Ovary (tissue), 3 donors: ENCODE measurements around the gene ZNRD2.

Source experiments
- CTCF ChIP-seq, 3 donors: fragments of 450-650 bp in 2 of 3; fragments of 200-600 bp in 1 of 3; IDR thresholded peaks; one replicate each; pipeline versions ENCODE4 v1.5.1 to v1.8.0; 2016 to 2022; ENCODE audit warnings: antibody characterized with exemption in 3 of 3, mild to moderate bottlenecking in 1 of 3
- EP300 ChIP-seq: sonication (generic); formaldehyde crosslinking; IDR thresholded peaks from one replicate; pipeline ENCODE4 v1.6.1; 2017; ENCODE audit warnings: antibody characterized with exemption
- POLR2A ChIP-seq: fragments of 450-650 bp; IDR thresholded peaks from one replicate; pipeline ENCODE4 v1.6.1; 2017; ENCODE audit warnings: antibody characterized with exemption, mild to moderate bottlenecking, moderate library complexity
- donor health status: DM: no; HTN: no; CAD: no.

DNA sequence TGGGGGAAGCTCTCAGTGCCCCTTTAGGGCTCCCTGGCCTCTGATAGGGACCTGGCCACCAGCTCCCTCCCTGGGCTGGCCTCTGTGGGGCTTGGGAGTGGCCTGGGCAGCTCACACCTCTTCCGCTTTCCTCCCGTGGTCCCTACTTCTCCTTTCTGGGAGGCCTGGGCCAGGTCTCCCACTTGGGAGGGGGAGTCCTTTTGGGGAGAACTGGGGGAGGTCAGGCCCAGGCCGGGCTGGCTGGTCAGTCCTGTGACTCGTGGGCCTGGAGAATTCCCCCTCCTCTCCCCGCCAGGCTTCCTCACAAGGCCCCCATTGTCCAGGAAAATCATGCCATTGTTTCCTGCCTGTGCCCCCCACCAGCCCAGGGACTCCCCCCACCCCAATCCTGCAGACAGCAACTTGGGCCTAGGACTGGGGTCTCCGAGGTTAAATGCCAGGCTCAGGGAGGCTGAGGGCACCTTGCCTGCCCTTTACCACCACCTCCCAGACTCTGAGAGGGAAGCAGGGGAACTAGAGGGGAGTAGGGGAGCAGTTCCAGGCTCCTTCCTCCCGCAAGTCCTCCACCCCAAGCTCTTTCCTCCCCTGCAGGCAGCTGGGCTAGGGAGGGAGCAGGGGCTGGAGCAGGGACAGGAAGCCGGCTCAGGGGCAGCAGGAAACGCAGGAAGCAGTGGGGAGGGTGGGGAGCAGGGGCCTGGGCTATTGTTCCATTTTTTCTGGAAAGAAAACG is 40.9 kb downstream of the ZNRD2 start:
- TF ChIP-seq CTCF (IDR thresholded peaks at IDR 0.05): no peak
- TF ChIP-seq POLR2A: no peak
- no peak for TF ChIP-seq EP300
